NCI-H524 treated with DMSO at 0.1 percent for 48 hours (cell line): ENCODE results near the gene LPIN1.
"Not testable (repeated sequence)": the region's sequence is repeated elsewhere in the genome, so short reads cannot be mapped to it uniquely, and the experiment has no call there.

Source experiments
- DNase-seq: peaks from one replicate; lab custom pipeline; 2025; lab: John Stamatoyannopoulos, UW

LPIN1 gene

DNA sequence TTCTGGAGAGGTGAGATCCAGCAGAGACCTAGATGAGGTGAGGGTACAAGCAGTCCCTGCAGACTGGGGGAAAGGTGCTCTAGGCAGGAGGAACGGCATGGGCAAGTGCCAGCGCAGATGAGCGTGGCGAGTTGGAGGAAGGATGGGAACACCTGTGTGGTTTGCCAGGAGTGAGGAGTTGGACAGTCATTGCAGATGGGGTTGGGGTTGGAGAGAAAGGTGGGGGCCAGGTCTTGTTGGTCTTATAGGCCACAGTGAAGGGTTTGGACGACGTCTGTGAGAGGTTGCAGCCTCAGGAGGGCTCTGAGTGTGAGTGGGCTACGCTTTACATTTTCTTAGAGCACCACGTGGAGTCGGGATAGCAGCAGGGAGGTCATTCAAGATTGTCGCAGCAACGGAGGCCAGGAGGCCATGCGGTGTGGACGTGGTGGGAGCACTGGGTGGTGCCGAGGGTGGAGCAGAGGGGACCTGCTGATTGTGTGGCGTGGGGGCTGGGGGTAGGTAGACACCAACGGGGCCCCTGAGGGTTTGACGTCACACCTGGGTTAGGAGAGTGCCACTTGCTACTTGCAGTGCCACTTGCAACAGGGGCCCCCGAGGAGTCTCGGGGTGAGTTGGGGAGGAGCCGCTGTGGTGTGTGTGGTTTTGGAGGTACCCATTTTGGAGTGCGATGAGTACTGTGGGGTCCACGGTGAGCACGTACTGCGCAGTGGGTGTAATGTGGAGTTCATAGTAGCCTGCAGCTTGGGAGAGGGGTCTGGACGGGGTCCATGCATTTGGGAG, 66.2 kb downstream of the LPIN1 start:
- no peak for DNase-seq

- not testable (repeated sequence) for DNase-seq
These were observed 66.9 kb downstream of the LPIN1 start for GRCh38 chr2:11813345-11813744.

- no peak for DNase-seq
These were observed 67.5 kb downstream of the LPIN1 start for GRCh38 chr2:11813951-11814350.

- no peak for DNase-seq
These were observed 68.6 kb downstream of the LPIN1 start for GRCh38 chr2:11814979-11815510.

- not testable (repeated sequence) for DNase-seq
These were observed 70.5 kb downstream of the LPIN1 start for GRCh38 chr2:11816935-11817334.

DNA sequence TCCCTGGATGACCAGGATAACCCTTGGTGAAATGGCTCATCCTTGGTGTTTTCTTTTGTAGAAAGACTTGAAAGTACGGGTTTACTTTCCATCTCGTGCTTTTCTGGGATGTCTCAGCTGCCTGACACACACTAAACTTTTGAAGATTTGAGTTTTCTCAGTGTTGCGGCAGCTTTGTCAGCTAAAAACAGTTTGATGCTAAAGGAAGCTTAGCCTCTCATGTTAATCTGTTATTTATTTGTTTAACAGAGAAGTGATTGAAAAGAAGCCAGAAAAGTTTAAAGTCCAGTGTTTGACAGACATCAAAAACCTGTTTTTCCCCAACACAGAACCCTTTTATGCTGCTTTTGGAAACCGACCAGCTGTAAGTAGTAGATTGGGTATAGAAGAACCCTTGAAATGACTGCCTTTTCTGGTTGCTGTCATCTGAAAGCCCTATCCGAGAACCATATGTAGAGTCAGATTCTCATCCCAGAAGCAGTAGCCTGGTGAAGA, 72.8 kb downstream of the LPIN1 start:
- DNase-seq: no peak

DNA sequence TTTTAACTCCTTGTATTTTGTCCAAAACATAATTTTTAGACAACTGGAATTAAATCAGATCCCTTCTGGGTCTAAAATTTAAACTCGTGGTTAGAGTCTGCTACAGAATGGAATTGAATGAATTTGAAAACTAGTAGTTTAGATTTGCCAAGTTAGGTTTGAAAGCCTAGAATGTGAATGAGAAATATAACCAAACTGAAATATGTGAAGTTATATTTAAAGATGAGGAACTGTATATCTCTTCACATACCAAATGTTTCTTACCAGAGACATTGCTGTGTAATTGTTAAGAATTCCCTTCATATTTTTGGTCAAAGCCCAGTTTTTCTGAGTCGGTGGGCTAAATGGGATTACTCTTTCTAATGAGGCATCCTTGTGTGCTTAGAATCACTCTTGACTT, 74.2 kb downstream of the LPIN1 start:
- no peak for DNase-seq

DNA sequence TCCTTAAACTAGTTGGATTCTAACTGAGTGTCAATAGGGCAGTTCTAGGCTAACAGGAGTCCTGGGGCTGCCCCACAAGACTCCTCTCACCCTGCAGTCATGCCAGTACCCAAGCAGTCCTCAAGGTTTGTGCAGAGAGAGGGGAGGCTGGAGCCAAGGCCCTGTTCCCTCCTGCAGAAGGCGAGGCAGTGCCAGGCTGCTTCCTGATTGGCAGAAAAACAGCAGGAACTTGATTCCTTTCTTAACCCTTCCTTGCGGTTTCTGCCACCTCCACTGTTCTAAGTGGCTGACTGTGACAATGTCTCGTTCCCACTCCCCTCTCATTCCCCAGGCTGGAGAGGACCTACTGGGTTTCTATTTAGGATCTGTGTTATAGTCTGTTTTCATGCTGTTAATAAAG, 75.3 kb downstream of the LPIN1 start:
- DNase-seq: no peak

DNA sequence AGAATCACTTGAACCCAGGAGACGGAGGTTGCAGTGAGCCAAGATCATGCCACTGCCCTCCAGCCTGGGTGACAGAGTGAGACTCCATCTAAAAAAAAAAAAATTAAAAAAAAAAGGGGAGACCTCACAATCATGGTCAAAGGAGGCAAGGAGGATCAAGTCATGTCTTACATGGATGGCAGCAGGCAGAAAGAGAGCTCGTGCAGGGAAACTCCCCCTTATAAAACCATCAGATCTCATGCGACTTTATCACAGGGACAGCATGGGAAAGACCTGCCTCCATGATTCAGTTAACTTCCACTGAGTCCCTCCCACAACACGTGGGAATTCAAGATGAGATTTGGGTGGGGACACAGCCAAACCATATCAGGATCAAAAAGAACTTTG, 75.9 kb downstream of the LPIN1 start:
- DNase-seq: not testable (repeated sequence)

- no peak for DNase-seq
These were observed 76.5 kb downstream of the LPIN1 start for GRCh38 chr2:11822746-11823451.

DNA sequence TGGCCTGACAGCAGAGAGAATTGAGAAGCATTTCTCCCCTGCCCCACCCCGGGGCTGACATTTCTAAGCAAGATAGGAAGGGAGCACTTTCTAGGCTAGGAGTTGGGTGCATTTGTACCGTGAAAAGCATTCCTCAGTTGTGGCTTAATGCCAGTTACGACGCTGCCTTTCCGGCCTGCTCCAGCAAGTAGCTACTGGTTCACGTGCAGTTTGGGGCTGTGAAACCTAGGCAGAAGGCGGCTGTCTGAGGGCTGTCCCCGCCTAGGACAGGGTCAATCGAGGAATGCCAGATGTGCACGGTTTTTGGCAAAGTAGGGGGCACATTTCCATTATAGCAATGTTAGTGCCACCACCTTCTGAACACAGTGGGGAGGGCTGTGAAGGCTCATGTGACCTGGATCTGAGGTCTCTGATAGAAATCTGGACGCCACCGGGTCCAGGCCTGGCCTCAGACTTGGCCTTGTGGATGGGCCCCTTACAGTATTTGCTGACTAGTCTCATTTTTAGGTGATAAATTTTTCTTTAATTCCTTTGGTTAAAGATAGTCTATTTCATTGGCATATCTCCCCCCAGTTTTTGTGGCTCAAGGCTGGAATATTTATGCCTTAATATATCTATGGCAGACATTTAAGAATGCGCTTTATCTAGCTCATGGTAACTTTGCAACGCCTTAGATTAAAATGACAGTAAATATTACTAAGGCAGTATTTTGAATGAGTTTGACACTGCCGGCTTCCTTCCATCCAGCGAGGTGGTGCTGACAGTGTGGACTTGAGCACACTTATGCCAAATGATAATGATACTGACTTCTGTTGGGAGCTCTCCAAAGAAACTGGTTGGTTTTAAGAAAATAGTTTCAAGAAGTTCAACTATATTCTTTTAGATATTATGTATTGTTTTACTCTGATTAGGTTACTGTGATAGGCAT, 78.7 kb downstream of the LPIN1 start:
- no peak for DNase-seq

DNA sequence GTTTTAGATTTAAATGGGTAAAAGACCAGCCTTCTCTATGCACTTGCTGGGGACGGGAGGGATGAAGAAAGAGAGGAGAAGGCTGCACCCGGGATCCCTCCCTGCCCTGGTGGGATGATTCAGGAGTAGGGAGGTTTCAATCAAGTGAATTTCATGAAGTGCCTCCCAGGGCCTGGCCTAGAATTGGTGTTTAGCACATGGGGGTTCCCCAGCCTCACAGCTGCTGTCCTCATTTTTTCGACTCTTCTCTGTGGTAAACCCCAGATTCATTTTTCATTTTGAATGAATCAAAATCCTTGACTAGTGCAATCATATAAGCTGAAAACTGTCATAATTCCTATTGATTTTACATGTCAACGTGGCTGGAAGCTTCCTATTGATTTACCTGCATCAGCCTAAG, 81.1 kb downstream of the LPIN1 start:
- no peak for DNase-seq

DNA sequence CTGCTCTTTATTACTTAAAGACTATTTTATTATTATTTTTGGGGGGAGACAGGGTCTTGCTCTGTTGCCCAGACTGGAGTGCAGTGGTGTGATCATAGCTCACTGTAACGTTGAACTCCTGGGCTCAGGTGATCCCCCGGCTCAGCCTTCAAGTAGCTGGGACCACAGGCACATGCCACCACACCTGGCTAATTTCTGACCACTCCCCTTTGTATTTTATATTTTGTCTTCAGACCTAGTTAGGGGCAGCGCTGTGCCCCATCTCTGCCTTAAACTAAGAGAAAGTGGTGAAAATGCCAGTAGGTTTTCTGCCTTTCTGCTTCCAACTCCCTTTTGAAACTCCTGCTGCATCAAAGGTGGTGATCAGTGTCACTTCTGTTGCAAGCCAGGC, 82.5 kb downstream of the LPIN1 start:
- no peak for DNase-seq

DNA sequence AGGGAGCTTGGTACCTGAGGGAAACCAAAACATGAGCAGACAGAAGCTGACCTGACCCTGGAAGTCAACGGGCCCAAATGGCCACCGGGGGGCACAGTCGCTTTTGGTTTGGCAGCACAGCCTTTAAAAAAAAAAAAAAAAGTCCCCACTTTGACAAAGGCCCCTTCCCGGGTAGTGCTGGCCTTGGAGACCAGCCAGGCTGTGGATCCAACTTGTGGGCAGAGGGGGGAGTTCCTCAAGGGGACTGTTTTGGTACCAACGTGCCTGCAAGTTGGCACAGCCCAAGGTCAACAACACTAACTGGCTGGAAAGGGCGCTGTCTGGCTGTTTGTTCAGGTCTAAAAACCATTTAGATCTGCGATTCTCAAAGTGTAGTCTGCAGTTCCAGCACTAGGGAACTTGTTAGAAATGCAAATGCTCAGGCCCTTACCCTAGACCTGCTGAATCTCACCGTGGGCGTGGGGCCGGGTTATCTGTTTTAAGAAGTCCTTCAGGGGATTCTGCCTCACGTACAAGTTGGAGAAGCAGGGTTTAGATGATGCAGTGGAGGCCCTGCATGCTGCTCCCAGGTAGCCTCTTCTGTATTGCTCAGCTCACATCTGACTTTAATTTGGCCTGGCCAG, 83.0 kb downstream of the LPIN1 start:
- no peak for DNase-seq

- no peak for DNase-seq
These were observed 83.7 kb downstream of the LPIN1 start for GRCh38 chr2:11829947-11830707.

DNA sequence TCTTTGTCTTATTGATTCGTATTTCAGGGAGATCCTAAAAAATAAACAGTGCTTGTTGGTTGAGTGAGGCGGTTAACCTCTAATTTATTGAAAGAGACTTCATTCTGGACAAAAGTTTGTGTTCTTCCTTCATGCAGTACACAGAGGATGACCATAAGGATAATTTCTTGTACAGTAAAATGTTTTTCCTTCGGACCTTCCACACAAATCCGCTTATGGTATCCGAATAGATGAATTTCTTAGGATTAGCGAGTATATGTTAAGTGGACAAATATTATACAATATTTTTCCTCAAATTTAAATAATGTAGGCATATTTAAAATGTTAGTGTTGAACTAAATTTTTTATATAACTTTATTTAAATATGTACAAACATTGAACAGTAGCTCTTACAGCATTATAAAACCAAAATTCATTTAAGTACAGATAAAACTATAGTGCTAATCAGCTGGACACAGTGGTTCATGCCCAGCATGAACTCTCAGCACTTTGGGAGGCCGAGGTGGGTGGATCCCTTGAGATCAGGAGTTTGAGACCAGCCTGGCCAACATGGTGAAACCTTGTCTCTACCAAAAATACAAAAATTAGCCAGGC, 84.4 kb downstream of the LPIN1 start:
- DNase-seq: no peak

DNA sequence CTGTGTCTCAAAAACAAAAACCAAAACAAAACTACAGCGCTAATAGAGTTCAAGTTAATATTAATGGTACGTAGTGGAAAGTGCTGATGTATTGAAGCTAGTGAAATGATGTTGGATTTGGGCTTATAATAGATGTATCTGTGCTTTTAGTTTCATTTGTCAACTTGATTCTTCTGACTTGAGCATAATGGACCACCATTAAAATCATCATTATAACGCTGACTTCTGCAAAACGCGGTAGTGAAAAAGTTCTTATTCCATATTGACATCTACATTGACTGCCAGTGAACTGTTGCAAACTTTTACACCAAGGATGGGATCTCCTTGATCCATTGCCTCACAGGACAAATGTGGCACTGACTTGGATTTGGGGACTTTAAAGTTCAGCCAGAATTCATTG, 85.0 kb downstream of the LPIN1 start:
- no peak for DNase-seq

DNA sequence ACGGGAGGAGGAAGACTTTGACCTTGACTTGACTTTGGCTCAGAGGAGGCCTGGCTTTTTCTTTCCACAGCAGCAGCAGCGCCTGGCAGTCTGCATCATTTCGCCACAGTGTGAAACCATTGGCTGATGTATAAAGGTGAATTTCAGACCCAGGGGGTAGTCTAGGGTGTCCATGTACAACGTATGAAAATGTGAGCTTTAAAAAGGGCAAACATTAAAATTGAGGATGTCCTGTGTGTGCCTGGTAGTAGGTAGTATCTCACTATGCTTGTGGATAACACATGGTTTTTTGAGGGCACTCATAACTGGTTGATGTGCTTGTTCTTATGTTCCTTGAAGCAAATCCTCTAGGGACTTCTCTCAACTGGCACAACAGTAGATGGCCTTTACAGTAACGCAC, 86.1 kb downstream of the LPIN1 start:
- DNase-seq: no peak

DNA sequence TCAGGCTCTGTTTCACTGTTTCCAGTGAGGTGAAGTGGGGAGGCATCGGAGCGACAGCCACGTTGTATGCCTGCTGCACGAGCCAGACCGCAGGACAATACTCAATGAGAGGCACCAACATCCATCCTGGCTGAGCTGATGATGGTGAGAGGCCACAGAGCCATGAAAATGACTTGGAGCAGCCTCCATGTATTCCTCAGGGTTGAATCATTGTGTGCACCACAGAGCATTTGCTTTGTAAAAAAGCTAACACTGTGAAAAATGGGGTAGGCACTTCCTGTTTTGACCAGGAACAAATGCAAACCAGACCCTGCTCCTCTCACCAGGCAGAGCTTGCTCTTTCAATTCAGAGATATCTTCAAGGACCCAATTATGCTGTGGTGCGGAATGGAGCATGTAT, 87.2 kb downstream of the LPIN1 start:
- no peak for DNase-seq

DNA sequence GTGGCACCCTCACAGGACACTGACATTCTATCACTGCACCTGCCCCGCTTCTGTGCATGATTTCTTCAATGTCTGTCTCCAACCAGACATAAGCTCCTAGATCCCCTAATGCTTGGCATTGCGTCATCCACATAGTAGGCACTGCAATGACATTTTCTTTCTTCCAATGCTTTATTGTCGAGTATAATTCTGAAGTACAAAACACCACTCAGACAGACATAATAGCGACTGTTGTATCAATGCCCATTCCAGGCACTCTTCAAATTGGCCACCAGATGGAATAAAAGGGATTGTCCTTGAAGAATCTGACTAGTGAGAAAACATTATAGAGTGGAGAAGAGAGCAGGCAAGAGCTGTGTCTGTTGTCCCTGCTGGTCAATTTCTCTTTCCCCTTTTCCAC, 89.0 kb downstream of the LPIN1 start:
- DNase-seq: no peak
